ENCODE results near the gene DPF3.

DPF3 gene

DNA sequence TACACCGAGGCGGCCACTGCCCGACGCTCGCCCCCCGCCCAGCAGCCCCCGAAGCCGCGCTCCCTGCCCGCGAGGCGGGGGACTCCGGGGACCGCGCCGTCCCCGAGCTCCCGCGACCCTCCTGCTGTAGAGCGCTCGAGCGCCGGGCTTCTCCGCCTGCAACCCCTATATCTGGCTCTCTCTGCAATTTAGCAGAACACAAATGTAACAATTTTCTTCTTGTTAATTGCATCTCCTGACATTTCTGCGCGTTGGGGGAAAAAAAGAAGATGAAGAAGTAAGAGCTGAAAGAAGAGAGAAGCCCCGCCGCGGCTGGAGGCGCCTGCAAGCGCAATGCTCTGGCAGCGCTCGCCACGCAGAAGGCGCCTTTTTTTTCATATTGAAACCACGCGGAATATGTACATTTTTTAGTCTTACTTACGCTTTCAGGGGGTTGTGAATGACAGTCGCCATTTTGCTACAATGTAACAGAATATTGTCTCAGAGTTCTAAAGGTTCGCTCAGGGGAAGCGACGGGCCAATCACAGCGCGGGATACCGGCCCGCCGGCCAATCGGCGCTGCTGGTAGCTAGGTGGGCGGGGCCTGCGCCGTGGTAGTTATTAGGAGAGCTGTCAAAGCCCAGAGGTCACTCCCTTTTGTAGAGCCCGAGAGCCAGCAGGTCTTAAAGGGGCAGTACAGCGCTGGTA, at the start of gene DPF3:
Gene DPF3 (minus strand): TSS at position 466 of the 687 bp plus-strand sequence. CDS start 13 bp downstream, at position 453.
- peak; percentile 99 for DNase-seq

DNA sequence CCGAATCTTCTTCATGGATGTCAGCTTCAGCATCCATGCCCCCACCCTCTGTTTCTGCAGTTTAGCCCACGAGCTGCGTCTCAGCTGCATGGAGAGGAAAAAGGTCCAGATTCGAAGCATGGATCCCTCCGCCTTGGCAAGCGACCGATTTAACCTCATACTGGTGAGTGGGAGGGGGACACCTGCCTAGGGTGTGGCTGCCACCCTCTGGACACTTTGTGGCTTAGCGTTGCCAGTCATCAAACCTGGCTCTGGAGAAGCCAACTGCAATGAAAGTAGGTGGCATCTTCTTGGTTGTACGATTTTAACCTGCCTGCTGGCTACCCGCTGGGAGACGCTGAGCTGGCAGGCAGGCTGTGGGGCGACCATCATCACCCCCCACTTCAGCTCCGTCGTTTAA, 49.0 kb upstream of the DPF3 start:
- DNase-seq, result no peak

DNA sequence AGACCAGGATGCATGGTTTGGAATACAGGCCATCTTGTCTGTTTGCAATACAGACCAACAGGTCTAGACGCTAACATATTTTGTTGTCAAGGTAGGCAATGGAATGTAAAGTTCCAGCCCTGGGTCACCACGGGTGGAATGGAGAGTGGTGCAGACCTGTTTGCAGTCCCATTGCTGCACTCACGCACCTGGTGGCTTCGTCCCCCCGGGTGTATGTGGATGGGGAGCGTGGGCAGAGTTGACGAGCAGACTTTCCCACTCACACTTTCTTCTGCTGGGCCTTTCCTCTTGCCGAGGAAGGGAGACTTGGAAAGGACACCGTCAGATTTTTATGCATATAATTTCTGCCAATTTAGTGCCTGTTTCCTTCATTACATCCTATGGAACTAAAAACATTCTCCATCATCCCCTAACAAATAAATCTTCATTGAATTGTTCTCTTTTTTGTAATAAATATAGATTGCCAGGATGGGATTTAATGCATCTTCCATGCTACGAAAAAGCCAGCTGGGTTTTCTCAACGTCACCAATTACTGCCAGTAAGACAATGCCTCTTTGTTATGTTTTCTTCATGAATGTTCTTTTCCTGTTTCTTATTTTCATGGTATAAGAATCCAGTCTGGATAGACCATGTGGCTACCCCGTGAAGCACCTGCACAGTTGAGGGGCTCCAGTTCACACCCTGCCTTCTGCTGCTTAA, 47.5 kb upstream of the DPF3 start:
- no peak for DNase-seq

DNA sequence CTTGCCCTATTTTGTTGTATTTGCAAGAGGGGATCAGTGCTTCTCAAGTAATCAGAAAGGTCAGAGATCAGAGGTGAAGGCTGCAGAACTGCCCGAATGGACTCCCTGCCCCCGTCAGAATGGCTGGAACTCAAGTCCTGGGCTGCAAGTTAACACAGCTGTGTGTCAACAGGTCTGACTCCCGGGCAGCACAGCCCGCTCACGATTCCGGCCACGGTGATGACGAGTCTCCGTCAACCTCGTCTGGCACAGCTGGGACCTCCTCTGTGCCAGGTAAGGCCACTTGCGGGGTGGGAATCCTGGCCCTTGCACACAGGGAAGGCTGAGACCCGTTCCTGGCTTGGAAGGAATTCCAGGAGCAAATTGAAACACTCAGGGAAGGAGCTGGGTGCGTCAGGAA, 45.7 kb upstream of the DPF3 start:
- DNase-seq, result no peak

DNA sequence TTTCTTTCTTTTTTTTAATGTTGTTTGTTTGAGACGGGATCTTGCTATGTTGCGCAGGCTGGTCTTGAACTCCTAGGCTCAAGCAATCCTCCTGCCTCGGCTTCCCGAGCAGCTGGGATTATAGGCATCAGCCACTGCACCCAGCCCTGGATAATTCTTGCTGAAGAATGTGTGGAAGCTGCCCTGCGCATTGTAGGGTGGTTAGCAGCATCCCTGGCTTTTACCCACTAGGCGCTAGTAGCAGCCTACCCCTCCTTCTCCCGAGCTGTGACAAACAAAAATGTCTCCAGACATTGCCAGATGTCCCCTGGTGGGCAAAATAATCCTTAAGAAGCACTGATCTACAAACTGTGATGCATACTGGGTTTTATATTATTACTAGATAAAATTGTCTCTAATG, 39.0 kb upstream of the DPF3 start:
- no peak for DNase-seq

DNA sequence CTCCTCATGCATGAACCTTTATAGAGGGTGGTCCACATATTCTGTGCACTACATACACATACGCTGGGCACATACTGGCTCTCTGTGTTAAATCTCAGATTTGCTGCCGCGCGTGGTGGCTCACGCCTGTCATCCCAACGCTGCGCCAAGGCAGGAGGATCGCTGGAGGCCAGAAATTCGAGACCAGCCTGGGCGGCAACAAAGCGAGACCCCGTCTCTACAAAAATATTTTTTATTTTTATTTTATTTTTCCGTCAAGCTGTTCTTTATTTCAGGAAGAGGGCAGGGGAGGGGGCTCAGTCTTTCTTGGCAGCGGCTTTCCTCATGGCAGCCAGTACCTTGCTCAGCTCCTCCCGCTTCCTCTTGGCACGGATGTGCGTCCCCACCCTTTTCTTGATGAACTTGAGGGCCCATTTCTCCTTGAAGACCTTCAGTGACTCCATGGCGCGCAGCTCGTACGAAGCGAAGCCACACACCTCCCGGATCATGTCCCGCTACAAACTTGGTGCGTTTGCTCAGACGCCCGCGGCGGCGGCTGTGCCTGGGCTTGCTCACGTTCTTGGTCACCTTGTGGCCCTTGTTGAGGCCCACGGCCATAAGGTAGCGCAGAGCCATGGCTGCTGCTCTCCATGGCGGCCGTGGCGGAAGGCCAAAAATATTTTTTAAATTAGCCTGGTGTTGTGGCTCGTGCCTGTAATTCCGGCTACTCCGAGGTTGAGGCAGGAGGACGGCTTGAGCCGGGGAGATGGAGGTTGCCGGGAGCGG, 35.6 kb upstream of the DPF3 start:
- DNase-seq, result no peak

DNA sequence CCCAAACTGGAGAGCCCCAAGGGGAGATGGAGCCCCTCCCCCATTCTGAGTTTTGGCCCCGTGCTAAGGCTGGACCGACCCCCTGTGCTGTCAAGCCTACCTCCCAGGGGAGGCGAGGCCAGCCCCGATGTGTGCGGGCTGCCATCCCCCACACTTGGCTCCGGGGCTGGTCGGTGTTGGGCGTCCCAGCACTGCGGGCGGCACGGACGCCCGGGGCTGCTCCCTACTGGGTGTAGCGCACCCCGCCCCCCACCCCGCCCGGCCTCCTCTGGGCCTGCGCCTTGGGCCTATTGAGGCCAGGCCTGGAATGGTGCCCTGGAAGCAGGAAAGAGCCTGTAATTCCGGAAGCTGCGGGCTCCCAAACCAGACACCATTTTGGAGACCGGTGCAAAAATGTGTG, 35.0 kb upstream of the DPF3 start:
- no peak for DNase-seq

DNA sequence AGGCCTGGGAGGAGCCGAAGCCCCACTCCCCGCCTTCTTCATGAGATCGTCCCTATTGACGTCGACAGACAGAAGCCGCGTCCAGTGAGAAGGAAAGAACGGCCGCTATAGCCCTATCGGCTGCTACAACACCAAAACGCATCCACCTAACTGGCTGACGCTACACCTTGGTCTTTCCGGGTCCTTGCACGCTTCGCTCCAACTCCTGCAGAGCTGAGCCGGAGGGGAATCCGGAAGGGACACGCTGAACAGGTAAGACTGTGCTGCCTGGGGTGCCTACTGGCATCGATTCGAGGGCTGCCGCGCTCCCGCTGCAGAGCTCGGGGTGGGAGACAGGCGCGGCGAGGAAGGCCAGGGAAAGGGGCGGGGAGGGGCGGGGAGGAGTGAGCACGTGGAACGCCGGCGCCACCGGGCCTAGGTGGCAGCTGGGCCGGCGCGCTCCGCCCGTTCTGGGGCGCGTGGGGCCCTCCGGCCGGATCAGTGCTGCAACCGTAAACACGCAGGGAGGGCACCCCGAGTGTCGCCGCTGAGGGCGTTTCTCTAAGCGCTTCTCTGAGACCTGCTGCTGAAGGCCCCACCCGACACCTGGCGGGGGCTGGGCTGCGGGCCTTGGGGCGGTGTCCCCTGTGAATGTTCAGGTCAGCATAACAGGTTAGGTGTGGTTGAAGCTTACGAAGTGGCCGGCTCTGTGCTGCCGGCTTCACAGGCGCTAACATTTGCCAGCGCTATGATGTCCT, 32.6 kb upstream of the DPF3 start, which contains the start of gene DCAF4:
Gene DCAF4 (plus strand): TSS at position 173 of the 737 bp plus-strand sequence. CDS start 11,515 bp downstream, outside the sequence.
- DNase-seq, result peak; percentile 72

DNA sequence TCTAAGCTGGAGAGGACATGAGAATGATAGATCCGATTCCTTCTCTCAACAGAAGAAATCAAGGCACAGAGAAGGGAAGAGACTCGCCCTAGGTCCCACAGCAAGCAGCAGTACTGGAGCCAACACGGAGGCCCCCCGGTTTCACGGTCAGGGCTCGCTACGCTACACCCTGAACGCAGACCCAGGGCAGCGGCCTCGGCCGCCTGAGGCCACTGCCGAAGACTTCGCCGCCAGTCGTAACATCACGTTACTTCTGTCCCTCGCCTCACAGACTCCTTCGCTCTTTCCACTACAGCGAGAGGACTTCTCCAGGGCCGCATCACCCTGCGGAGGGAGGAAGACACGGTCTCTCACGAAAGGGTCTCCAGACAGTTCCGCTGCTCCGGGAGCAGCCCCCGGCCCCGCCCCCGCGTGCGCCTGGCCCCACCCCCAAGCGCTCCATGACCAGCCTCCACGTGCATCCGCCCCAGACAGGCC, 32.0 kb upstream of the DPF3 start:
- no peak for DNase-seq

DNA sequence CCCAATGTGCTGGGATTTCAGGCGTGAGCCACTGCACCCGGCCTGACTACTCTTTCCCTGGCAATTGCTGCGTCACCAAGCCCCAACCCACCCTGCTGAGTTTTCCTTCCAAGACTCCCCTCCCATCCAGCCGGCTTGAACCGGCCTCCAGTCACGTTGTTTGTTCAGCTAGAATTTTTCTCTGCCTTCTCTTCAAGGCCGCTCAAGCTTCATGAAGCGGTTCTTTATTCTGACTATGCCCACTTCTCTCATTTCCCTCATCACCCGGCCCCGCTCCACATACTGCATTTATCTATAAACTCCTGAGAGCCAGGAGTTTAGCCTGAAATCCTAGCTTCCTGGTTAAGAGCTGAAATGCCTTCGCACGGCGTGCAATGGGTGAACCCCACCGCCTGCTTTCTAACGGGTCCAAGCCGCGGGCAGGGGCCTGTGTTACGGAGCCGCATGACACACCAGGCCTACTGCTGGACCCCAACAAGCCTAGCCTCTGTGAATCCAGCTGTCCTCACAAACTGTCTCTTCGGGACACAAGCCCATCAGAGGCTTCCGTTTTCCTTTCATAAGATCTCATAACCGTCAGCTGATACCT, 31.4 kb upstream of the DPF3 start:
- no peak for DNase-seq

DNA sequence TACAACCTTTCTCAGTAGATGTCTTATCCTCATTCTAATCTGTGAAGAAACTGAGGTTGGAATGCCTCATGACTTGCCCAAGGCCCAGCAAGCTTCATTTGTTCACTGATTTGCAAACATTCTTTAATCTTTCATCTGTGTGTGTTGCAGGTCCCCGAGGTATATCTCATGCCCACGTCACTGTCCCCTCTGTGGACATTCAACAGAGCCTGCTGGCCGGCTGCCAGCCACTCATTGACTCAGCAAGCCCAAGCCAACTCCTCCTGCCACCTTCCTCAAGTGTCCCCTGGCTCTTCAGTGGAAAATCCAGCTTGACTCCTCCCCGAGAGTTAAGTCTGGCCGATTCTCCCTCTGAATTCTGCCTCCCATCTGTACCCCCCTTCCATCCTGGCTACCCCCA, 30.4 kb upstream of the DPF3 start:
- DNase-seq, result no peak

DNA sequence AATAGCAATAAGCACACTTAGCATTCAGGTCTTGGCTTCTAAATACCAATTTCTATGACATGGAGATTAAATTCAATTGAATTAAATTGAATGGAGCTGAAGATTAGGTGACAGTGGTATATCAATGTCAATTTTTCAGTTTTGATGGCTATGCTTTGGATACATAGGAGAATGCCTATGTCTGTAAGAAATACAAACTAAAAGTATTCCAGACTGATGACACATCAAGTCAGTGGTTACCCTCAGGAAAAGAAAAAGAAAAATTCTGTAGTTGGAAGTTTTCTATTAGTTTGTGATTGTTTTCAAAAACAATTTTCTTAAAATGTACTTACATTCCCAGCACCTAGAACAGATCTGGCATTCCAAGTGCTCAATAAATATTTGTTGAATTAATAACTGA, 27.5 kb upstream of the DPF3 start:
- DNase-seq, result no peak

DNA sequence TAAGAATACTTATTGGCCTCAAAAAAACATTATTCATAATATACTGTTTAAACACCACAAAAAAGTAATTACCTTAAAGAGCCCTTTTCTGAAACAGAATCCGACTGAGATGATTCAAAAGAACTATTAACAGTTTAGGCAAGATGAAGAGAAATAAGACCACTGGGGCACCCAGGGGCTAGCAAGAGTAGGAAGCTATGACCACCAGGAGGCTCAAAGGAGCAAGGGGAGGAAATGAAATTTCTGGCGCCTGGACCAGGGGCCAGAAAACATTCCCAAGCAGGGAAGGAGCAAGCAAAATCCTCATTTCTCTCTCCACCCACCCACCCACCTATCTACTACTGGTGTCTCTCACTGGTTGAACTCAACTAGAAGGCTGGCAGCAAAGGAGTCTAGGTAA, 26.1 kb upstream of the DPF3 start:
- DNase-seq, result no peak

DNA sequence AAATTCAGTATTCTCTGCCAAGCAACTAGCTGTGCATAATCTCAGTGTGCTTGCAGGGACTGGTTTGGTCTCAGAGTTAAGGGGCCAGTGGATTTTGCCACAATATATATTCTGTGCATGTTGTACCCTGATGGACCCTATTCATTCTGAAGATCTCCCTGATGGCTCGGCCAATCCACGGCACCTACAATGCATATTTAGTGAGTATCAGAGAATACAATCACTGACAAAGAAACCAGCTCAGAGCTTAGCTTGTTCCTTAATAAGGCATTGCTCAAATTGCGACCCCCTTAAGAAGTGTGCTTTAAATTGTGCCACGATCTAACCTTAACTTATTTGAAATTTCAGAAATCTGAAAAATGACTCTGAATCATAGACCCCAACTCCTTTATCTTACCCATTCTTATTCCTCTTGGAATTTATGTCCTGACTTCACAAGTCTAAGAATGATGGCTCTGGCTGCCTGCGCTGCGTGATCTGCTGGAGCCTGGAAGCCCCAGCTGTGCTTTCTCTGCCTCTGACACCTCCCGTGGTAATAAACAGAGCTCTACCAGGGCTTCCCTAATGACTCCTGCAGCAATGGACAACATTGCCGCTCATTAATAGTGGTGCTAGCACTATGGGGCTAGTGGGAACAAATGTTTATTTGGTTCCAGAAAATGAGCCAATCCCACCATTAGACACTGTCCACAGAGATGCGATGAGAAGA, 23.3 kb upstream of the DPF3 start:
- DNase-seq, result no peak

DNA sequence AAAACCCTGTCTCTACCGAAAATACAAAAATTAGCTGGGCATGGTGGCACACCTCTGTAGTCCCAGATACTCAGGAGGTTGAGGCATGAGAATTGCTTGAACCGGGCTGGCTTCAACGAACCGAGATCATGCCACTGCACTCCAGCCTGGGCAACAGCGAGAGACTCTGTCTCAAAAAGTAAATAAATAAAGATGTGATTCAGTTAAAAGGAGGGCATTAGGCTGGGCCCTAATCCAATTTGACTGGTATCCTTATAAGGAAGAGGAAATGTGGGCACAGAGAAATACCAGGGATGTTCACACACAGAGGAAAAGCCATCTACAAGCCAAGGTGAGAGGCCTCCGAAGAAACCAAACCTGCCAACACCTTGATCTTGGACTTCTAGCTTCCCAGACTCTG, 22.3 kb upstream of the DPF3 start:
- no peak for DNase-seq

DNA sequence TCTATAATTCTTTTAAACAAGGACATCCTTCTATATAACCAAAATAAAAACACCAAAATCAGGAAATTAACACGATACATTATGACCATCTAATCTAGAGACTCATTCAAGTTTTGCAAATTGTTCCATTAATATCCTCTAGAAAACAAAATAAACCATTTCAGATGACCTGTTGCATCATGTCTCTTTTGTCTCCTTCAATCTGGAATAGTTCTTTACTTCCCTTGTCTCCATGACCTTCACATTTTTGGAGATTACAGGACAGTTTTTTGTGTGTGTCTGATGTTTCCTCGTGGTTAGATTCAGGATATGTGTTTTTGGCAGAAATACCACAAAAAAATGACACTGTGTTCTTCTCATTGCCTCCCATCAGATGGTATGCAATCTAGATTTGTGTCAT, 19.9 kb upstream of the DPF3 start:
- no peak for DNase-seq

DNA sequence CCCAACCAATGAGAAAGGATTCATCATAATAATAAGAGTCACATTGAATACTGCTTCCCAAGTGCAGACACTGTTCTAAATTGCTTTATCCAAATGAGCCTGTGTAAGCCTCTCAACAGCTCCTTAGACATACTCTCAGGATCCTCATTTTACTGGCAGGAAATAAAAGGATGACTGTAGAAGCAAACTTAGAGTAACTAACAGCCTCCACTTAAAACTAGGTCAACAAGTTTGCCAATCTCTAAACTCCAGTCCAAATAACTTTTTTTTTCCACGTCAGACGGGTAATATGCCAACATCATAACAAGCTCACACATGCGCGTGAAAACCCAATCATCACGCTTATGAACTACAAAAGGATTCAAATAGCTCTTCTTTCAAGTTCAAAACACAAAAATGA, 15.3 kb upstream of the DPF3 start:
- DNase-seq, result no peak

DNA sequence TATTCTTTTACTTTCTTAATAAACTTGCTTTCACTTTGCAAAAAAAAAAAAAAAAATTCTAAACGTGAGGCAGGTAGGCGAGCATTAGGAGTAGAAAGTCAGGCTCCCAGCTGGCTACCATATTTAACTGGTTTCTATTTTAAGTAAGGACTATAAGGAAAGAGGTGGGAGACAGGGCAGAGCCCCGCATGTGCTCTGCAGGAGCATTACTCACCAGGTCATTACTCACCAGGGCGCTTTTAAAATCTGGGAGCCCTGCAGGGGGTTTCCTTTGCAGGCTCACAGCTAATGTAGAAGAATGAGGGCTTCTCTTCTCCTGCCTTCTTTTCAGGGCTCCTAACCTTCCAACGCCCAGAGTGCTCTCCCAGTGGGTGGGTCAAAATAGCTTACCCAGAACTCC, 14.0 kb upstream of the DPF3 start:
- no peak for DNase-seq

DNA sequence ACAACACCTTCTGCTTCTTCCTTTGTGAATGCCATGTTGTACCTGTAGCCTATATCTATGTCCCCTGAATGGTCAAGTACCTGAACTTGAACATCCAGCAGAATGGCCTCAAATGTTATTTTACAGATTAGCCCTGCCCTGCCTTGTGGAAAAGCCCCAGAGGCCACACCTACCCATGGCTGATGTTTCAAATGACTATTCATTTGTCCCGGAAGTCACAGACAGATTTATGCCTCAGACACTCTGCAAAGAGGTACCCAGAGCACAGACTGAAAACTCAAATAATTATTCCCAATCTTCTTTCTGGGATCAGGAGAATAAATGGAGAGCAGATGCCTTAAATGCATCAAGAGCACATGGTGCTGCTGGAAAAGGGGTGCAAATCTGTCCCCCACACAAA, 13.0 kb upstream of the DPF3 start:
- no peak for DNase-seq

DNA sequence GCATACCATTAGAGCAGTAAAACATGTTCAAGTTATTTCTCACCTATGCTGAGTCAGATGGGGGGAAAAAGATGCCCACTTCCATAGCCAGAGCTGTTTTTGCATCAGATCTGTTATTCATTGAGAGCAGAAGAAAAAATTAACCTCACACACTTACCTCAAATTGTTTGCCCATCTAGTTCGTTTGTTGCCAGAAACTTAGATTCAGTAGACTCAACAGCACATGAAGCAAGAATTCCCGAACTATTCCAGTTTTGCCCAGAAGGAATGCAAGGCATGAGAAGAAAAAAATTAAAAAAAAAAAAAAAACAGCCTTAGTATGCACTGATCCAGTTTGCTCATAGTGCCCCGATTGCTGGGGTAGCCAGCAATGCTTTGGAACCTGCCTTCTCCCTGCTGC, 12.4 kb upstream of the DPF3 start:
- DNase-seq, result no peak

DNA sequence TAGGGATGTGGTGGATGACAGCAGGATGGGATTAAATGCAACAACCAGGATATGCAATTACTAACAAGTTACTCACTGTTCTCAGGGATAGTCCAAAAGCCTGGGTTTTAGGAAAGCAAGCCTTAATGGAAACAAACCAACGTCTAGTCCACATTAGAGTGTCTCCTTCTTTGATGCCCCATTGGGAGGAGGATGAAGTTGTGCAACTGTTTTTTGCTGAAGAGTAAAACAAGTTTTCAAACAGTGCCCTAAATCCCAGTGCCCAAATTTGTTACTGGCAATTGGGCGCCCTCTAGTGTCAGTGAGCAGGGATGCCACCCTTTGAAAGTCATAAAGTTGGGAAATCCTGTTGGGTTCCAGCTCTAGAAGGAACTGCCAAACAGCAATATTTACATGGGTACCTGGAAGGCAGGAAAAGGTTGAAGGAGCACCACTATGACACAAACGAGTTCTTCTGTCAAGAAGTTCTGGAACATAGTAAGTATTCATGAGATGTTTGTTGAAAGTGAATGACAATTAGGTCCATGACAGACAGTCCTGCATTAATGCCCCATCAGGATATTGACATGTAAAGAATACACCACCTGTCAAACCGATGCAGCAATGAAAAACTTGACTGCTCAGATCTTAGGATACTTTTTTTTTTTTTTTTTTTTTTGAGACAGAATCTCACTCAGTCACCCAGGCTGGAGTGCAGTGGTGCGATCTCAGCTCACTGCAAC, 11.1 kb upstream of the DPF3 start:
- peak; percentile 78 for DNase-seq
